ENCODE measurements around the gene EPS8L2. TPM values are rescaled to one million over a fixed set of nuclear protein-coding genes. Genes with fewer than 3 reads are reported as not detected.
A peak's percentile ranks its signal among the peaks of the same experiment; 100 is the strongest.

Gene EPS8L2
- total and polyA plus RNA-seq, 2 donors (not counting 1 experiment from before 2014, with no cell fraction given): 13.9 to 22.7 TPM

DNA sequence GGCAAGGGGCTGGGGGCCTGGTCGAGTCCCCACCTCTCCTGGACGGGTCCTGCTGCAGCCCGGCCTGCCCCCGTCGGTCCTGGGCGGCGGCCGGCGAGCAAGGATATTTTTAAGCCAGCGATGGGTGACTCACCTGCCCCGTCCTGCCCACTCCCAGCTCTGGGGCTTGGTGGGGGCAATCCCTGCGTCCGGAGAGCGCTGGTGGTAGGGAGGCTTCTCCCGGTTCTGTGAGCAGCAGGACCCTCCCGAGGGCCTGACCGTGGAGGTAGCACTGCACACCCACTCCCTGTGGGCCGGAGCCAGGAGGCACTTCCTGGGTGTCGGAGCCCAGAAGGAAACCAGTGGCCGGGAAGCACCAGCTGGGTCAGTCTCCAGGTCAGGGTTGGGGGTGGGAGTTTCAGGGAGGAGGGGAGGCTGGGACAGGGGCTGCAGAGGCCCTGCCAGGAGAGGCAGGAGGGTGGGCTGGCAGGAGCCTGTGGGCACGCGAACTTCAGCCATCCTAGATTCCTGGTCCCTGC is 467 bp downstream of the EPS8L2 start:
- WGBS (ENCODE audit: insufficient coverage): 18% methylated on average over 22 of the region's 22 CpGs
- Histone ChIP-seq H3K27ac (ENCODE audit: low read length in 2 of 2) (no peak overlapping the region), H3K4me1 (ENCODE audit: control insufficient read depth in 2 of 2, insufficient read depth in 2 of 2, low read length in 2 of 2) (peaks cover 13 to 21% of the 10 kb centered on the region in 2 donors), H3K9me3 (ENCODE audit: control extremely low read depth in 1 of 3, control insufficient read depth in 2 of 3, insufficient read depth in 1 of 3, low read length in 2 of 3) (peaks cover 0 to 4% (median 0%) of the 10 kb centered on the region in 3 donors), H4K20me1 (ENCODE audit: control insufficient read depth, insufficient read depth, low read length, poor library complexity, severe bottlenecking) (peaks cover 12% of the 10 kb centered on the region), H2AFZ (ENCODE audit: insufficient read depth, low read depth, low read length, poor library complexity, severe bottlenecking) (no peak overlapping the region), H3K27me3 (replicated peaks in 1 of 4; ENCODE audit: control extremely low read depth in 1 of 4, control insufficient read depth in 3 of 4, insufficient read depth in 4 of 4, low read length in 3 of 4) (peaks cover 0 to 39% (median 12%) of the 10 kb centered on the region in 4 experiments), H3K4me2 (replicated peaks; ENCODE audit: low read depth, low read length, poor library complexity, severe bottlenecking) (peak overlapping the region; percentile 68), H3K4me3 (ENCODE audit: control extremely low read depth in 1 of 5, extremely low read depth in 1 of 5, insufficient read depth in 1 of 5, low read depth in 2 of 5, low read length in 4 of 5) (no peak overlapping the region), H3K9ac (ENCODE audit: low read length) (no peak overlapping the region), H3K36me3 (replicated peaks in 1 of 2; ENCODE audit: control extremely low read depth in 1 of 2, control insufficient read depth in 1 of 2, extremely low read depth in 1 of 2, insufficient read depth in 2 of 2, low read length in 1 of 2) (peaks cover 0 to 10% of the 10 kb centered on the region in 2 experiments), H3K79me2 (ENCODE audit: control insufficient read depth, insufficient read depth, low read length) (peaks cover 7% of the 10 kb centered on the region)
- TF ChIP-seq, protein P1, sequence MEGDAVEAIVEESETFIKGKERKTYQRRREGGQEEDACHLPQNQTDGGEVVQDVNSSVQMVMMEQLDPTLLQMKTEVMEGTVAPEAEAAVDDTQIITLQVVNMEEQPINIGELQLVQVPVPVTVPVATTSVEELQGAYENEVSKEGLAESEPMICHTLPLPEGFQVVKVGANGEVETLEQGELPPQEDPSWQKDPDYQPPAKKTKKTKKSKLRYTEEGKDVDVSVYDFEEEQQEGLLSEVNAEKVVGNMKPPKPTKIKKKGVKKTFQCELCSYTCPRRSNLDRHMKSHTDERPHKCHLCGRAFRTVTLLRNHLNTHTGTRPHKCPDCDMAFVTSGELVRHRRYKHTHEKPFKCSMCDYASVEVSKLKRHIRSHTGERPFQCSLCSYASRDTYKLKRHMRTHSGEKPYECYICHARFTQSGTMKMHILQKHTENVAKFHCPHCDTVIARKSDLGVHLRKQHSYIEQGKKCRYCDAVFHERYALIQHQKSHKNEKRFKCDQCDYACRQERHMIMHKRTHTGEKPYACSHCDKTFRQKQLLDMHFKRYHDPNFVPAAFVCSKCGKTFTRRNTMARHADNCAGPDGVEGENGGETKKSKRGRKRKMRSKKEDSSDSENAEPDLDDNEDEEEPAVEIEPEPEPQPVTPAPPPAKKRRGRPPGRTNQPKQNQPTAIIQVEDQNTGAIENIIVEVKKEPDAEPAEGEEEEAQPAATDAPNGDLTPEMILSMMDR (IDR thresholded peaks at IDR 0.05): no peak
- no peak for TF ChIP-seq EZH2 (IDR thresholded peaks at IDR 0.05; ENCODE audit: borderline replicate concordance, insufficient read depth, low read depth, low read length, poor library complexity, severe bottlenecking)
- CTCF ChIA-PET: interaction anchor here (0.9 kb wide), 1 partner anchor 19 kb away, joined by 3 read pairs; no protein-coding TSS in a partner anchor
- no peak for ATAC-seq (ENCODE audit: low read depth)
- intact Hi-C loops (cut with micrococcal nuclease): no loop called here
- H3K27ac Mint-ChIP-seq: no peak overlapping the region
- H3K9me3 Mint-ChIP-seq (ENCODE audit: insufficient read depth): no peaks in the 10 kb centered on the region
- peaks cover 10% of the 10 kb centered on the region for H3K4me1 Mint-ChIP-seq
- no peak for DNase-seq
- POLR2A ChIA-PET: interaction anchor here (0.5 kb wide), 1 partner anchor 10 kb away, joined by 6 read pairs; no protein-coding TSS in a partner anchor
- peaks cover 12% of the 10 kb centered on the region for H3K27me3 Mint-ChIP-seq
- peak overlapping the region; percentile 34 for H3K4me3 Mint-ChIP-seq
